Measurements from ENCODE around the gene PISD.
"Not testable (repeated sequence)": the region's sequence is repeated elsewhere in the genome, so short reads cannot be mapped to it uniquely, and the experiment has no call there.

GRCh38 chr22:31674219-31674618, 12.2 kb upstream of the PISD start:
- not testable (repeated sequence) for TF ChIP-seq CTCF (conservative IDR thresholded peaks at IDR 0.05 in 1 of 2, IDR thresholded peaks at IDR 0.05 in 1 of 2; ENCODE audit: low read depth in 1 of 2, low read length in 2 of 2); EZH2 (IDR thresholded peaks at IDR 0.05; ENCODE audit: low read length, missing control alignments)
